HEK293 (cell line): ENCODE measurements around the gene RNASET2.

Experiments used
- CTCF ChIA-PET: fragments of 350-600 bp; formaldehyde crosslinking; extraction: SDS; loops from one replicate; lab custom pipeline; 2021; ENCODE audit warnings: antibody characterized with exemption; lab: Yijun Ruan, JAX
- POLR2A ChIA-PET: fragments of 300-600 bp; formaldehyde crosslinking; extraction: SDS; loops from one replicate; lab custom pipeline; 2020; ENCODE audit warnings: antibody characterized with exemption, inconsistent platforms; lab: Yijun Ruan, JAX
- H3K27ac ChIP-seq: fragments of 200-500 bp; sonication (Bioruptor generic); 2 replicates; pipeline ENCODE4 v1.5.1; 2014; ENCODE audit warnings: low read depth, low read length, control low read depth, inconsistent platforms; ENCODE audit errors: extremely low read depth
- H3K36me3 ChIP-seq, 2 experiments: fragments of 200-500 bp in 1 of 2; sonication (Bioruptor generic) in 1 of 2; 1 replicate in 1 of 2; 2 replicates in 1 of 2; pipeline ENCODE4 v1.5.1; 2014 to 2017; ENCODE audit warnings: inconsistent platforms in 2 of 2, low read length in 2 of 2; ENCODE audit not compliant: control insufficient read depth in 2 of 2, insufficient read depth in 1 of 2
- H3K4me1 ChIP-seq: fragments of 200-500 bp; sonication (Bioruptor generic); 2 replicates; pipeline ENCODE4 v1.5.1; 2014; ENCODE audit warnings: mild to moderate bottlenecking, low read length, inconsistent platforms; ENCODE audit not compliant: control insufficient read depth, insufficient read depth
- H3K4me3 ChIP-seq: 2 replicates; pipeline ENCODE4 v1.5.1; 2011; ENCODE audit warnings: low read depth, mild to moderate bottlenecking, control low read depth, low read length, moderate library complexity
- H3K9me3 ChIP-seq: fragments of 200-500 bp; sonication (Bioruptor generic); 2 replicates; pipeline ENCODE4 v1.5.1; 2014; ENCODE audit warnings: low read depth, low read length, inconsistent platforms; ENCODE audit not compliant: control insufficient read depth, insufficient read depth
- IKZF3 ChIP-seq: fragments of 450-650 bp; IDR thresholded peaks from 2 replicates; pipeline ENCODE4 v1.5.0; 2018; ENCODE audit warnings: missing biosample characterization, mild to moderate bottlenecking, missing genetic modification characterization, moderate library complexity
- MEIS1 ChIP-seq: sonication (generic); formaldehyde crosslinking; IDR thresholded peaks from 2 replicates; pipeline ENCODE4 v1.8.1; 2022; ENCODE audit warnings: missing genetic modification reagents, mild to moderate bottlenecking, borderline replicate concordance
- SCRT2 ChIP-seq: fragments of 450-650 bp; formaldehyde crosslinking; IDR thresholded peaks from 2 replicates; pipeline ENCODE4 v1.5.1; 2016; ENCODE audit warnings: missing biosample characterization, missing genetic modification characterization
- ZBTB8A ChIP-seq: fragments of 450-650 bp; formaldehyde crosslinking; IDR thresholded peaks from 2 replicates; pipeline ENCODE4 v1.5.1; 2016; ENCODE audit warnings: missing biosample characterization, missing genetic modification characterization
- ZNF121 ChIP-seq: fragments of 450-650 bp; formaldehyde crosslinking; IDR thresholded peaks from 2 replicates; pipeline ENCODE4 v1.5.1; 2016; ENCODE audit warnings: missing biosample characterization, missing genetic modification characterization
- ZNF157 ChIP-seq: fragments of 450-650 bp; formaldehyde crosslinking; IDR thresholded peaks from 2 replicates; pipeline ENCODE4 v1.5.1; 2016; ENCODE audit warnings: missing biosample characterization, missing genetic modification characterization
- ZNF19 ChIP-seq: fragments of 450-650 bp; formaldehyde crosslinking; IDR thresholded peaks from 2 replicates; pipeline ENCODE4; 2016; ENCODE audit warnings: missing biosample characterization, missing genetic modification characterization, low read depth
- ZNF514 ChIP-seq: fragments of 450-650 bp; formaldehyde crosslinking; IDR thresholded peaks from 2 replicates; pipeline ENCODE4 v1.5.1; 2016; ENCODE audit warnings: missing biosample characterization, missing genetic modification characterization
- ZNF558 ChIP-seq: fragments of 450-650 bp; formaldehyde crosslinking; IDR thresholded peaks from 2 replicates; pipeline ENCODE4 v1.5.1; 2016; ENCODE audit warnings: missing biosample characterization, missing genetic modification characterization
- ZNF560 ChIP-seq: fragments of 450-650 bp; formaldehyde crosslinking; IDR thresholded peaks from 2 replicates; pipeline ENCODE4 v1.5.1; 2017; ENCODE audit warnings: missing biosample characterization, missing genetic modification characterization, borderline replicate concordance
- ZNF624 ChIP-seq: fragments of 450-650 bp; formaldehyde crosslinking; IDR thresholded peaks from 2 replicates; pipeline ENCODE4 v1.5.1; 2017; ENCODE audit warnings: missing biosample characterization, missing genetic modification characterization
- ZNF660 ChIP-seq: fragments of 450-650 bp; IDR thresholded peaks from 2 replicates; pipeline ENCODE4 v1.5.1; 2018; ENCODE audit warnings: missing biosample characterization, mild to moderate bottlenecking, missing genetic modification characterization
- ZNF777 ChIP-seq: fragments of 450-650 bp; formaldehyde crosslinking; IDR thresholded peaks from 2 replicates; pipeline ENCODE4 v1.5.1; 2017; ENCODE audit warnings: missing biosample characterization, missing genetic modification characterization, borderline replicate concordance
- ZNF791 ChIP-seq: fragments of 450-650 bp; formaldehyde crosslinking; IDR thresholded peaks from 2 replicates; pipeline ENCODE4 v1.5.1; 2016; ENCODE audit warnings: missing biosample characterization, missing genetic modification characterization
- TF ChIP-seq, protein P1 (sequence below): fragments of 450-650 bp; formaldehyde crosslinking; IDR thresholded peaks from 2 replicates; pipeline ENCODE4 v1.5.1; 2016; ENCODE audit warnings: missing biosample characterization, missing genetic modification characterization
- TF ChIP-seq, protein P2 (sequence below): fragments of 450-650 bp; formaldehyde crosslinking; conservative IDR thresholded peaks from 2 replicates; pipeline ENCODE4 v1.5.1; 2016; ENCODE audit warnings: low read depth, missing biosample characterization, missing genetic modification characterization
- TF ChIP-seq, protein P3 (sequence below): fragments of 450-650 bp; formaldehyde crosslinking; IDR thresholded peaks from 2 replicates; pipeline ENCODE4 v1.5.1; 2016; ENCODE audit warnings: missing biosample characterization, missing genetic modification characterization
- TF ChIP-seq, protein P4 (sequence below): fragments of 450-650 bp; formaldehyde crosslinking; IDR thresholded peaks from 2 replicates; pipeline ENCODE4 v1.5.1; 2016; ENCODE audit warnings: missing biosample characterization, missing genetic modification characterization

Gene RNASET2

DNA sequence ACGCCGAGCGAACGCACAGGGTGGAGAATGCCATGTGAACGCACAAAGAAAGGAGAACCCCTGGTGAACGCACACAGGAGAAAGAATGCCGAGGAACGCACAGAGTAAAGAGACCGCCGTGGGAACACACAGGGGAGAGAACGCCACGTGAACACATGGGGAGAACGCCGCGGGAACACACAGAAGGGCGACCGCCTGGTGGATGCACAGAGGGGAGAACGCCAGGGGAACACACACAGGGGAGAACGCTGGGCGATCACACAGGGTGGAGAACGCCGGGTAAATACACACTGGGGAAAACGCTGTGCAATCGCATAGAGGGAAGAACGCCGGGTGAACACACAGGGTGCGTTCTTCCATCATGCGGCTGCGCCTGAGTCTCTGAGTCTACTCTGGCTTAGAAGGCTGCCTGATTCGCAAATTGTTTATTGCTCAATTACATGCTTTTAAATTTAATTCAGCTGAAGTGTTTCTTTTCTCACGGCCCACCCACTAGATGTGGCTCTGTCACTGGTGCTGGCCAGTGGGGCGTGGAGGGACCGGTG lies 54.1 kb downstream of the RNASET2 start:
- ChIA-PET POLR2A (no interaction called here), CTCF (no interaction called here)
- Histone ChIP-seq H3K4me3 (no peak overlapping the region), H3K36me3 (no peaks in the 10 kb centered on the region), H3K27ac (no peak overlapping the region), H3K9me3 (no peaks in the 10 kb centered on the region), H3K4me1 (no peaks in the 10 kb centered on the region)
- TF ChIP-seq, protein P1, sequence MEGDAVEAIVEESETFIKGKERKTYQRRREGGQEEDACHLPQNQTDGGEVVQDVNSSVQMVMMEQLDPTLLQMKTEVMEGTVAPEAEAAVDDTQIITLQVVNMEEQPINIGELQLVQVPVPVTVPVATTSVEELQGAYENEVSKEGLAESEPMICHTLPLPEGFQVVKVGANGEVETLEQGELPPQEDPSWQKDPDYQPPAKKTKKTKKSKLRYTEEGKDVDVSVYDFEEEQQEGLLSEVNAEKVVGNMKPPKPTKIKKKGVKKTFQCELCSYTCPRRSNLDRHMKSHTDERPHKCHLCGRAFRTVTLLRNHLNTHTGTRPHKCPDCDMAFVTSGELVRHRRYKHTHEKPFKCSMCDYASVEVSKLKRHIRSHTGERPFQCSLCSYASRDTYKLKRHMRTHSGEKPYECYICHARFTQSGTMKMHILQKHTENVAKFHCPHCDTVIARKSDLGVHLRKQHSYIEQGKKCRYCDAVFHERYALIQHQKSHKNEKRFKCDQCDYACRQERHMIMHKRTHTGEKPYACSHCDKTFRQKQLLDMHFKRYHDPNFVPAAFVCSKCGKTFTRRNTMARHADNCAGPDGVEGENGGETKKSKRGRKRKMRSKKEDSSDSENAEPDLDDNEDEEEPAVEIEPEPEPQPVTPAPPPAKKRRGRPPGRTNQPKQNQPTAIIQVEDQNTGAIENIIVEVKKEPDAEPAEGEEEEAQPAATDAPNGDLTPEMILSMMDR (tag by site-specific recombination) = no peak
- TF ChIP-seq MEIS1 (no peak), ZNF19 (no peak), ZNF121 (no peak), ZBTB8A (tag by site-specific recombination) (no peak), ZNF514 (tag by site-specific recombination) (no peak), ZNF558 (no peak), ZNF777 (no peak), ZNF791 (tag by site-specific recombination) (no peak), IKZF3 (tag by site-specific recombination) (no peak), SCRT2 (tag by site-specific recombination) (no peak), ZNF660 (tag by site-specific recombination) (no peak), ZNF157 (tag by site-specific recombination) (no peak), ZNF560 (tag by site-specific recombination) (no peak), ZNF624 (tag by site-specific recombination) (no peak)
- TF ChIP-seq, protein P2, sequence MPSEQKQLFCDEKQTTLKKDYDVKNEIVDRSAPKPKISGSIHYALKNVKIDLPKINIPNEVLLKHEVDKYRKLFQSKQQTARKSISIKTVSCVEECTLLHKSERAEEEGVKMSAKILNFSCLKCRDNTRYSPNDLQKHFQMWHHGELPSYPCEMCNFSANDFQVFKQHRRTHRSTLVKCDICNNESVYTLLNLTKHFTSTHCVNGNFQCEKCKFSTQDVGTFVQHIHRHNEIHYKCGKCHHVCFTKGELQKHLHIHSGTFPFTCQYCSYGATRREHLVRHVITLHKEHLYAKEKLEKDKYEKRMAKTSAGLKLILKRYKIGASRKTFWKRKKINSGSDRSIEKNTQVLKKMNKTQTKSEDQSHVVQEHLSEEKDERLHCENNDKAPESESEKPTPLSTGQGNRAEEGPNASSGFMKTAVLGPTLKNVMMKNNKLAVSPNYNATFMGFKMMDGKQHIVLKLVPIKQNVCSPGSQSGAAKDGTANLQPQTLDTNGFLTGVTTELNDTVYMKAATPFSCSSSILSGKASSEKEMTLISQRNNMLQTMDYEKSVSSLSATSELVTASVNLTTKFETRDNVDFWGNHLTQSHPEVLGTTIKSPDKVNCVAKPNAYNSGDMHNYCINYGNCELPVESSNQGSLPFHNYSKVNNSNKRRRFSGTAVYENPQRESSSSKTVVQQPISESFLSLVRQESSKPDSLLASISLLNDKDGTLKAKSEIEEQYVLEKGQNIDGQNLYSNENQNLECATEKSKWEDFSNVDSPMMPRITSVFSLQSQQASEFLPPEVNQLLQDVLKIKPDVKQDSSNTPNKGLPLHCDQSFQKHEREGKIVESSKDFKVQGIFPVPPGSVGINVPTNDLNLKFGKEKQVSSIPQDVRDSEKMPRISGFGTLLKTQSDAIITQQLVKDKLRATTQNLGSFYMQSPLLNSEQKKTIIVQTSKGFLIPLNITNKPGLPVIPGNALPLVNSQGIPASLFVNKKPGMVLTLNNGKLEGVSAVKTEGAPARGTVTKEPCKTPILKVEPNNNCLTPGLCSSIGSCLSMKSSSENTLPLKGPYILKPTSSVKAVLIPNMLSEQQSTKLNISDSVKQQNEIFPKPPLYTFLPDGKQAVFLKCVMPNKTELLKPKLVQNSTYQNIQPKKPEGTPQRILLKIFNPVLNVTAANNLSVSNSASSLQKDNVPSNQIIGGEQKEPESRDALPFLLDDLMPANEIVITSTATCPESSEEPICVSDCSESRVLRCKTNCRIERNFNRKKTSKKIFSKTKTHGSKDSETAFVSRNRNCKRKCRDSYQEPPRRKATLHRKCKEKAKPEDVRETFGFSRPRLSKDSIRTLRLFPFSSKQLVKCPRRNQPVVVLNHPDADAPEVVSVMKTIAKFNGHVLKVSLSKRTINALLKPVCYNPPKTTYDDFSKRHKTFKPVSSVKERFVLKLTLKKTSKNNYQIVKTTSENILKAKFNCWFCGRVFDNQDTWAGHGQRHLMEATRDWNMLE (tag by site-specific recombination) = no peak
- TF ChIP-seq, protein P3, sequence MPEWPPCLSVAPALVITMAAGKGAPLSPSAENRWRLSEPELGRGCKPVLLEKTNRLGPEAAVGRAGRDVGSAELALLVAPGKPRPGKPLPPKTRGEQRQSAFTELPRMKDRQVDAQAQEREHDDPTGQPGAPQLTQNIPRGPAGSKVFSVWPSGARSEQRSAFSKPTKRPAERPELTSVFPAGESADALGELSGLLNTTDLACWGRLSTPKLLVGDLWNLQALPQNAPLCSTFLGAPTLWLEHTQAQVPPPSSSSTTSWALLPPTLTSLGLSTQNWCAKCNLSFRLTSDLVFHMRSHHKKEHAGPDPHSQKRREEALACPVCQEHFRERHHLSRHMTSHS (tag by site-specific recombination) = no peak
- TF ChIP-seq, protein P4, sequence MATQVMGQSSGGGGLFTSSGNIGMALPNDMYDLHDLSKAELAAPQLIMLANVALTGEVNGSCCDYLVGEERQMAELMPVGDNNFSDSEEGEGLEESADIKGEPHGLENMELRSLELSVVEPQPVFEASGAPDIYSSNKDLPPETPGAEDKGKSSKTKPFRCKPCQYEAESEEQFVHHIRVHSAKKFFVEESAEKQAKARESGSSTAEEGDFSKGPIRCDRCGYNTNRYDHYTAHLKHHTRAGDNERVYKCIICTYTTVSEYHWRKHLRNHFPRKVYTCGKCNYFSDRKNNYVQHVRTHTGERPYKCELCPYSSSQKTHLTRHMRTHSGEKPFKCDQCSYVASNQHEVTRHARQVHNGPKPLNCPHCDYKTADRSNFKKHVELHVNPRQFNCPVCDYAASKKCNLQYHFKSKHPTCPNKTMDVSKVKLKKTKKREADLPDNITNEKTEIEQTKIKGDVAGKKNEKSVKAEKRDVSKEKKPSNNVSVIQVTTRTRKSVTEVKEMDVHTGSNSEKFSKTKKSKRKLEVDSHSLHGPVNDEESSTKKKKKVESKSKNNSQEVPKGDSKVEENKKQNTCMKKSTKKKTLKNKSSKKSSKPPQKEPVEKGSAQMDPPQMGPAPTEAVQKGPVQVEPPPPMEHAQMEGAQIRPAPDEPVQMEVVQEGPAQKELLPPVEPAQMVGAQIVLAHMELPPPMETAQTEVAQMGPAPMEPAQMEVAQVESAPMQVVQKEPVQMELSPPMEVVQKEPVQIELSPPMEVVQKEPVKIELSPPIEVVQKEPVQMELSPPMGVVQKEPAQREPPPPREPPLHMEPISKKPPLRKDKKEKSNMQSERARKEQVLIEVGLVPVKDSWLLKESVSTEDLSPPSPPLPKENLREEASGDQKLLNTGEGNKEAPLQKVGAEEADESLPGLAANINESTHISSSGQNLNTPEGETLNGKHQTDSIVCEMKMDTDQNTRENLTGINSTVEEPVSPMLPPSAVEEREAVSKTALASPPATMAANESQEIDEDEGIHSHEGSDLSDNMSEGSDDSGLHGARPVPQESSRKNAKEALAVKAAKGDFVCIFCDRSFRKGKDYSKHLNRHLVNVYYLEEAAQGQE (tag by site-specific recombination) = no peak
- TF ChIP-seq, all 188 proteins: peak for 0
